M059J (cell line): Measurements from ENCODE around the gene CRYM. TPM values are rescaled to one million over a fixed set of nuclear protein-coding genes. Genes with fewer than 3 reads are reported as not detected.
"Not testable (repeated sequence)": the region's sequence is repeated elsewhere in the genome, so short reads cannot be mapped to it uniquely, and the experiment has no call there.

Experiments
- DNase-seq: peaks from one replicate; pipeline ENCODE4 v3.0.0-alpha.2; 2012; ENCODE audit warnings: low read depth
- total RNA-seq: library from RNA; depleted of rRNA; stranded (reverse); fragments of >200 nt; shearing (Covaris generic); gene quantifications from 2 replicates; pipeline ENCODE4 v1.2.3, GENCODE V29; 2014; rRNA removed

The CRYM gene
- total RNA-seq, result not detected in 2 replicates

GRCh38 chr16:21277927-21278706, at the start of gene CRYM:
Gene CRYM (minus strand): TSS chr16:21278290. CDS start chr16:21278251, 39 bp downstream.
- DNase-seq, result peak; percentile 18

- peak; percentile 9 for DNase-seq
Observed at GRCh38 chr16:21327046-21327445, 49.0 kb upstream of the CRYM start.

- no peak for DNase-seq
Observed at GRCh38 chr16:21326459-21326858, 48.4 kb upstream of the CRYM start.

GRCh38 chr16:21324267-21324666, 46.2 kb upstream of the CRYM start:
- no peak for DNase-seq

- DNase-seq, result not testable (repeated sequence)
Observed at GRCh38 chr16:21322251-21322650, 44.2 kb upstream of the CRYM start.

GRCh38 chr16:21321736-21322135, 43.6 kb upstream of the CRYM start:
- no peak for DNase-seq

GRCh38 chr16:21314339-21314738, 36.2 kb upstream of the CRYM start:
- no peak for DNase-seq

- not testable (repeated sequence) for DNase-seq
Observed at GRCh38 chr16:21312863-21313372, 34.8 kb upstream of the CRYM start.

- DNase-seq, result not testable (repeated sequence)
Observed at GRCh38 chr16:21312046-21312445, 34.0 kb upstream of the CRYM start.

GRCh38 chr16:21306712-21307111, 28.6 kb upstream of the CRYM start:
- not testable (repeated sequence) for DNase-seq

GRCh38 chr16:21302898-21303528, 24.9 kb upstream of the CRYM start:
- DNase-seq, result peak; percentile 58

- DNase-seq, result no peak
Observed at GRCh38 chr16:21302454-21302853, 24.4 kb upstream of the CRYM start.

- peak; percentile 8 for DNase-seq
Observed at GRCh38 chr16:21301895-21302291, 23.8 kb upstream of the CRYM start.

- peak; percentile 81 for DNase-seq
Observed at GRCh38 chr16:21301168-21301894, 23.2 kb upstream of the CRYM start.

GRCh38 chr16:21300309-21301167, 22.4 kb upstream of the CRYM start:
- DNase-seq, result peak; percentile 100

GRCh38 chr16:21289789-21290188, 11.7 kb upstream of the CRYM start:
- not testable (repeated sequence) for DNase-seq

GRCh38 chr16:21285314-21285713, 7.2 kb upstream of the CRYM start:
- no peak for DNase-seq

GRCh38 chr16:21284414-21284813, 6.3 kb upstream of the CRYM start:
- DNase-seq, result no peak

- DNase-seq, result no peak
Observed at GRCh38 chr16:21283521-21284289, 5.6 kb upstream of the CRYM start.

- no peak for DNase-seq
Observed at GRCh38 chr16:21281698-21282389, 3.8 kb upstream of the CRYM start.
